NCI-H524 (cell line): ENCODE results near the gene RTL1.

Source experiments
- DNase-seq, 2 experiments: peaks; one replicate each; lab custom pipeline; 2025; lab: John Stamatoyannopoulos, UW

The RTL1 gene

GRCh38 chr14:100903672-100904185, at the start of gene RTL1:
Gene RTL1, minus strand, starts transcription at chr14:100903722. Its CDS starts 18,934 bp downstream, at chr14:100884788.
- DNase-seq, result no peak

GRCh38 chr14:100950024-100950423, 46.5 kb upstream of the RTL1 start:
- DNase-seq, result no peak

- no peak for DNase-seq
These were observed 40.5 kb upstream of the RTL1 start for GRCh38 chr14:100944052-100944451.

- no peak for DNase-seq
These were observed 26.7 kb upstream of the RTL1 start for GRCh38 chr14:100930270-100930669.

- DNase-seq, result no peak
These were observed 12.0 kb upstream of the RTL1 start for GRCh38 chr14:100915560-100915959.

GRCh38 chr14:100914597-100915021, 11.1 kb upstream of the RTL1 start:
- DNase-seq, result no peak

GRCh38 chr14:100911665-100912316, 8.3 kb upstream of the RTL1 start:
- DNase-seq, result no peak

- DNase-seq, result no peak
These were observed 7.6 kb upstream of the RTL1 start for GRCh38 chr14:100910888-100911664.

- DNase-seq, result no peak
These were observed 5.9 kb upstream of the RTL1 start for GRCh38 chr14:100909439-100909838.

- DNase-seq, result no peak
These were observed 3.7 kb upstream of the RTL1 start for GRCh38 chr14:100907240-100907639.

- DNase-seq, result peak; percentile 6 to 47
These were observed 2.9 kb upstream of the RTL1 start for GRCh38 chr14:100906420-100906819.

GRCh38 chr14:100905166-100905565, 1.6 kb upstream of the RTL1 start:
- DNase-seq, result no peak

- peak; percentile 34 to 79 for DNase-seq
These were observed 975 bp upstream of the RTL1 start for GRCh38 chr14:100904307-100905087.

GRCh38 chr14:100903134-100903468, 421 bp downstream of the RTL1 start:
- no peak for DNase-seq

- peak; percentile 16 to 63 for DNase-seq
These were observed 1.0 kb downstream of the RTL1 start for GRCh38 chr14:100902295-100903133.

- no peak for DNase-seq
These were observed 1.9 kb downstream of the RTL1 start for GRCh38 chr14:100901391-100902183.

GRCh38 chr14:100900837-100901390, 2.6 kb downstream of the RTL1 start:
- DNase-seq, result peak; percentile 60 to 87

- peak in 1 of 2 experiments; percentile 6 for DNase-seq
These were observed 3.4 kb downstream of the RTL1 start for GRCh38 chr14:100899884-100900771.
